Keratinocyte (primary cell): ENCODE results near the gene RTEL1. TPM values are rescaled to one million over a fixed set of nuclear protein-coding genes. Genes with fewer than 3 reads are reported as not detected.

Source experiments
- DNase-seq: peaks from one replicate; pipeline ENCODE4 v3.0.0-alpha.2; 2011; ENCODE audit warnings: low read depth, missing footprints, low spot score
- FAIRE-seq: peaks from 2 replicates; lab custom pipeline; 2011; peaks lifted over from hg19 to GRCh38; lab: Jason Lieb, UNC
- H2AFZ ChIP-seq: 2 replicates; pipeline ENCODE4 v1.6.0; 2012; ENCODE audit warnings: low read length, control low read depth, inconsistent platforms; ENCODE audit not compliant: control insufficient read depth
- H3K27ac ChIP-seq: 2 replicates; pipeline ENCODE4 v1.5.1; 2011; ENCODE audit warnings: low read length; ENCODE audit not compliant: control insufficient read depth, insufficient read depth
- H3K27me3 ChIP-seq: 3 replicates; pipeline ENCODE4 v1.6.0; 2011; ENCODE audit warnings: low read length; ENCODE audit not compliant: control insufficient read depth, insufficient read depth; ENCODE audit errors: extremely low read depth
- H3K36me3 ChIP-seq, 2 experiments: 2 replicates in 1 of 2; 3 replicates in 1 of 2; pipeline ENCODE4 v1.5.1; 2011; ENCODE audit warnings: low read length in 2 of 2, mild to moderate bottlenecking in 1 of 2; ENCODE audit not compliant: control insufficient read depth in 2 of 2, insufficient read depth in 2 of 2; ENCODE audit errors: extremely low read depth in 1 of 2
- H3K4me1 ChIP-seq: 3 replicates; pipeline ENCODE4 v1.5.1; 2011; ENCODE audit warnings: low read length; ENCODE audit not compliant: control insufficient read depth, insufficient read depth; ENCODE audit errors: extremely low read depth
- H3K4me2 ChIP-seq: 3 replicates; pipeline ENCODE4 v1.6.0; 2011; ENCODE audit warnings: low read depth, low read length; ENCODE audit not compliant: control insufficient read depth, insufficient read depth; ENCODE audit errors: extremely low read depth
- H3K4me3 ChIP-seq, 3 experiments: fragments of 200-600 bp in 1 of 3; sonication (generic) in 1 of 3; 2 replicates in 2 of 3; 3 replicates in 1 of 3; pipeline ENCODE4 v1.5.1; 2011 to 2016; ENCODE audit warnings: low read length in 3 of 3, mild to moderate bottlenecking in 3 of 3, control low read depth in 2 of 3, inconsistent platforms in 1 of 3, low read depth in 1 of 3, mixed read lengths in 1 of 3, mixed run types in 1 of 3, moderate library complexity in 1 of 3; ENCODE audit not compliant: control insufficient read depth in 2 of 3, insufficient read depth in 2 of 3; ENCODE audit errors: extremely low read depth in 1 of 3
- H3K79me2 ChIP-seq: 2 replicates; pipeline ENCODE4 v1.6.0; 2012; ENCODE audit warnings: low read length; ENCODE audit not compliant: control insufficient read depth, insufficient read depth
- H3K9ac ChIP-seq: 3 replicates; pipeline ENCODE4 v1.6.0; 2011; ENCODE audit warnings: low read length; ENCODE audit not compliant: control insufficient read depth, insufficient read depth; ENCODE audit errors: extremely low read depth
- H3K9me1 ChIP-seq: 3 replicates; pipeline ENCODE4 v1.6.0; 2011; ENCODE audit warnings: low read length; ENCODE audit not compliant: control insufficient read depth, insufficient read depth; ENCODE audit errors: extremely low read depth
- H3K9me3 ChIP-seq: 2 replicates; pipeline ENCODE4 v1.5.1; 2012; ENCODE audit warnings: low read depth, low read length; ENCODE audit not compliant: control insufficient read depth
- H4K20me1 ChIP-seq: 3 replicates; pipeline ENCODE4 v1.6.0; 2011; ENCODE audit warnings: low read length; ENCODE audit not compliant: control insufficient read depth, insufficient read depth; ENCODE audit errors: extremely low read depth
- EZH2 ChIP-seq: IDR thresholded peaks from one replicate; pipeline ENCODE4 v1.6.1; 2012; ENCODE audit warnings: inconsistent platforms, mild to moderate bottlenecking, low read length, moderate library complexity
- dilution Hi-C: fragments of 300-500 bp; cut with MboI; formaldehyde crosslinking; loops from one replicate; pipeline ENCODE4 v1.7.0; 2020; ENCODE audit warnings: low sequenced_read_pairs; ENCODE audit not compliant: extremely low pct_ligation_motif_present
- polyA plus RNA-seq, 5 experiments: library from polyadenylated mRNA; depleted of rRNA in 3 of 5; stranded (reverse) in 3 of 5; stranded (forward) in 1 of 5; unstranded in 1 of 5; fragments of >200 nt; gene quantifications; 1 replicate in 1 of 5; 2 replicates in 3 of 5; 3 replicates in 1 of 5; pipeline versions ENCODE4 v1.2.1 to v1.2.3, GENCODE V29; 2011 to 2012; ENCODE audit warnings: missing spikeins in 2 of 5, low read depth in 1 of 5, low replicate concordance in 1 of 5
- TF ChIP-seq, protein P1 (sequence below), 3 experiments: IDR thresholded peaks in 1 of 3; conservative IDR thresholded peaks in 1 of 3; optimal IDR thresholded peaks in 1 of 3; 2 replicates in 2 of 3; 3 replicates in 1 of 3; pipeline versions ENCODE3 to v1.5.1; 2011; ENCODE audit warnings: low read length in 3 of 3, mild to moderate bottlenecking in 3 of 3, moderate library complexity in 2 of 3, control low read depth in 1 of 3, inconsistent platforms in 1 of 3; ENCODE audit not compliant: insufficient read depth in 2 of 3; ENCODE audit errors: extremely low read depth in 1 of 3

RTEL1 gene
- polyA plus RNA-seq, 1 donor (not counting 4 experiments of a cell fraction or from before 2014, with no cell fraction given): 12.4 TPM

DNA sequence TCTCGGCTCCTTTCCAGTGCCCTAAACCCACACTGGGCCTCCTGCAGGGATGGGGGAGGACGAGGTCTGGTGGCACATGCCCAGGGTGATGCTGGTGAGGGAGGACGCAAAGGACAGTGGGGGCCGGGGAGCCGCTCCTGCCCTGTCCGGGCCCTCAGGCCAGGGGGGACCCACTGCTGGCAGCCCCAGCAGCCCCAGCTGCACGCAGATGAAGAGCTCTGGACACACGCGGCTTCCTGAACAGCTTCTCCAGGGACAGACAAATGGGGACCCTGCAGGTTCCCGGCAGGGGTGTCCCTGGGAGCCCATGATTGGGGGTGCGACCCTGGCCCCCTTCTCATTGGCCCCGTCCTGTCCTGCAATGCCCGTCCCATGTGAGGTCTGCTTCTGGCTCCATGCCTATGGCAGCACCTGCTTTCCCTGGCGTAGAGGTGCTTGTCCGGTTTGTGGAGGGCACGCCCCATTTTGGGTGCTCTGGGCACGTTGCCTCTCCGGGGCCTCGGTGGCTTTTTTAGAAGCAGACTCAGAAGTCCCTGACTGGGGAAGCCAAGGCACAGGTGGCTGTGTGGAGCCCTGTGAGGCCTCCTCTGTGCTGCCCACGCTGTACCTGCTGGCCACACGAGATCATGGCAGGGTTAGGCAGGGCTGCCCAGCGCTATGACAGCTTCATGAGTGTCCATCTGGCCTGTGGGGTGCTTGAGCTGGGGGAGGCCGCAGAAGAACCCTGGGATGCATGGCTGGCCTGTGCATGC, 22.9 kb downstream of the RTEL1 start:
- dilution Hi-C loops: no loop called here
- Histone ChIP-seq H2AFZ (no peak overlapping the region), H3K79me2 (no peaks in the 10 kb centered on the region), H3K9me3 (no peaks in the 10 kb centered on the region), H3K27ac (no peak overlapping the region), H3K4me2 (no peak overlapping the region), H3K4me3 (no peak overlapping the region), H3K9ac (no peak overlapping the region), H4K20me1 (no peaks in the 10 kb centered on the region), H3K4me1 (peaks cover 21% of the 10 kb centered on the region), H3K27me3 (no peaks in the 10 kb centered on the region), H3K9me1 (no peaks in the 10 kb centered on the region), H3K36me3 (peaks cover 8 to 16% of the 10 kb centered on the region in 2 experiments)
- TF ChIP-seq, protein P1, sequence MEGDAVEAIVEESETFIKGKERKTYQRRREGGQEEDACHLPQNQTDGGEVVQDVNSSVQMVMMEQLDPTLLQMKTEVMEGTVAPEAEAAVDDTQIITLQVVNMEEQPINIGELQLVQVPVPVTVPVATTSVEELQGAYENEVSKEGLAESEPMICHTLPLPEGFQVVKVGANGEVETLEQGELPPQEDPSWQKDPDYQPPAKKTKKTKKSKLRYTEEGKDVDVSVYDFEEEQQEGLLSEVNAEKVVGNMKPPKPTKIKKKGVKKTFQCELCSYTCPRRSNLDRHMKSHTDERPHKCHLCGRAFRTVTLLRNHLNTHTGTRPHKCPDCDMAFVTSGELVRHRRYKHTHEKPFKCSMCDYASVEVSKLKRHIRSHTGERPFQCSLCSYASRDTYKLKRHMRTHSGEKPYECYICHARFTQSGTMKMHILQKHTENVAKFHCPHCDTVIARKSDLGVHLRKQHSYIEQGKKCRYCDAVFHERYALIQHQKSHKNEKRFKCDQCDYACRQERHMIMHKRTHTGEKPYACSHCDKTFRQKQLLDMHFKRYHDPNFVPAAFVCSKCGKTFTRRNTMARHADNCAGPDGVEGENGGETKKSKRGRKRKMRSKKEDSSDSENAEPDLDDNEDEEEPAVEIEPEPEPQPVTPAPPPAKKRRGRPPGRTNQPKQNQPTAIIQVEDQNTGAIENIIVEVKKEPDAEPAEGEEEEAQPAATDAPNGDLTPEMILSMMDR (optimal IDR thresholded peaks at IDR 0.05 in 1 of 3, IDR thresholded peaks at IDR 0.05 in 1 of 3, conservative IDR thresholded peaks at IDR 0.05 in 1 of 3; ENCODE audit: extremely low read depth in 1 of 3, insufficient read depth in 2 of 3, low read length in 3 of 3): no peak
- TF ChIP-seq EZH2: no peak
- no peak for DNase-seq
- FAIRE-seq: no peak

- Histone ChIP-seq H3K4me2 (peak overlapping the region; percentile 61), H3K79me2 (no peaks in the 10 kb centered on the region), H3K4me3 (peak overlapping the region in 1 of 3 experiments; percentile 40), H3K9me3 (no peaks in the 10 kb centered on the region), H2AFZ (no peak overlapping the region), H4K20me1 (no peaks in the 10 kb centered on the region), H3K27ac (peak overlapping the region; percentile 57), H3K36me3 (peaks cover 6 to 12% of the 10 kb centered on the region in 2 experiments), H3K4me1 (peaks cover 25% of the 10 kb centered on the region), H3K9ac (no peak overlapping the region), H3K27me3 (no peaks in the 10 kb centered on the region), H3K9me1 (no peaks in the 10 kb centered on the region)
- FAIRE-seq (no peak), DNase-seq (no peak)
- TF ChIP-seq, protein P1 (optimal IDR thresholded peaks at IDR 0.05 in 1 of 3, IDR thresholded peaks at IDR 0.05 in 1 of 3, conservative IDR thresholded peaks at IDR 0.05 in 1 of 3; ENCODE audit: extremely low read depth in 1 of 3, insufficient read depth in 2 of 3, low read length in 3 of 3): no peak
- no peak for TF ChIP-seq EZH2
- dilution Hi-C loops: no loop called here
Measured at GRCh38 chr20:63681609-63682142, 23.6 kb downstream of the RTEL1 start.
